HG03045 (cell line): ENCODE data around the gene NLGN4X.

Source experiments
- ATAC-seq: cut with Tn5 transposase; IDR thresholded peaks from one replicate; pipeline ENCODE4 v1.9.1; 2021; ENCODE audit warnings: mild to moderate bottlenecking, moderate library complexity; ENCODE audit not compliant: unreplicated experiment

Gene NLGN4X

DNA sequence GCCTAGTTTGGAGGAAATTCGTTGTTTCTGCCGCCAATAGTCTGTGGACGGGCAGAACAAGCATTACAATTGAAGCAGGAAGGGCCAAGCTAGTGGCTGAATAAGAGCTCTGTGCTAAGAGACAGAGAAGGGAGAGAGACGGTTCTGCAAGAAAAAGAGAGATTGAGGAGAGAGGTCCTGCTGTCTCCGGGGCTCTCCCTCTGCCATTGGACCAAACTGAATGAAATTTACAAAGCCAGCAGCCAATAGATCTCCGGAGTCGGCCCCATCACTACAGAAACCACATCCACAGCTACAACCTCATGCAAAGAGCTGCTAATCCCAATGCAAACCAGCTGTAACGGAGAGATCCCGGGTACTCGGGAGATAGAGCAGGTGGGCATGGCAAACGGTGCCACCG, at the start of gene NLGN4X:
Gene NLGN4X, minus strand, starts transcription at position 148 of the 400 bp plus-strand sequence. CDS start 77,401 bp downstream, outside the sequence.
- ATAC-seq = no peak

DNA sequence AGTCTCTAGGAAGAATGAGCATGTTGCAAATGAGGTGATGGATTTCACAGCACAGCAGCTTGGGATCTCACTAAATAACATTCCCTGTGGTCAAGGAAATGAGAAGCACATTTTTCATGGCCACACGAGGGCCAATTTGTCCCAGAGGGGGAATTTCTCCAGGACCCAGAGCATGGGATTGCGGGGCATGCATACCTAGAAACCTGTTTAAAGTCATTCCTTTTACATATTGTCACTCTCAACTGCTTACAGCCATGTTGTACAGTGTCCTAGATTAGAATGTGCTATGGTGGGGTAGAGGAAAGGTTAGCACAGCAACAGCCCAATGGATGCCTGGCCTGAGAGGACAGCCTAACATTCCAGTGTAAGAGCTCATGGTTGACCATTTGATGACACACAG, 37.4 kb upstream of the NLGN4X start:
- ATAC-seq = no peak

DNA sequence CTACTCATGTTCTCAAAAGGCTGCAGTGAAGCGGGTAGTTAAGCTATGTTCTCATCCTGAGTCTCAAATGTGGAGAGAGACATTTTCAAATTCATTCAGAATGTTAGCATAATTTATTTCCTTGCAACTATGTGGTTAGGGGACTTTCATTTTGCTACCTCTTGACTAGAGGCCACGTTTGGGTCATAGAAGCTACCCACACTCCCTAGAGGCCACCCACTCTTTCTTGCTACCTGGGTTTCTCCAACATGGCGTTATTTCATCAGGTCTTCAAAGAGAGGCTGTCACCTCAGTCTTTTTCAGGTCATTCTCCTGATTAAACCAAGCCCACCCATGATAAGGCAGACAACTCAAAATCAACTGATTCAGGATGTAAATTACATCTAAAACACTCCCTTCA, 34.3 kb upstream of the NLGN4X start:
- no peak for ATAC-seq

DNA sequence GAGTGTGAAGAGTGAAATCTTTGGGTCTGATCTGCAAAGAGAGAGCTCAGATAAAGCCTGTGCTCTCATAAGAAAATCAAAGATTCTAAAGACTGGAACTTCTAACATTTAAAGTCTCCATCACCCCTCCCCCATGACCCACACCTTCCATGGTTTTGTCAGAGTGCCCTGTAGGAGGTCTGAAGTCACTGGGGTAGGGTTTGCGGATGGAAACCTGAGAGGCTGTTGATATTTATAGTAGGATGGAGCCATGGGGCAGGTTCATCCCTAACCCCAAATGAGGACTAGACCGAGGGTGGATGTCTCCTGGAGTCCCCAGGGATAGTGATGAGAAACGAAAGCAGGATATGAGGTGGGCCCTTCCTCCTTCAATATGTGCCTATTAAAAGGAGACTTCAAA, 28.4 kb upstream of the NLGN4X start:
- ATAC-seq = no peak

DNA sequence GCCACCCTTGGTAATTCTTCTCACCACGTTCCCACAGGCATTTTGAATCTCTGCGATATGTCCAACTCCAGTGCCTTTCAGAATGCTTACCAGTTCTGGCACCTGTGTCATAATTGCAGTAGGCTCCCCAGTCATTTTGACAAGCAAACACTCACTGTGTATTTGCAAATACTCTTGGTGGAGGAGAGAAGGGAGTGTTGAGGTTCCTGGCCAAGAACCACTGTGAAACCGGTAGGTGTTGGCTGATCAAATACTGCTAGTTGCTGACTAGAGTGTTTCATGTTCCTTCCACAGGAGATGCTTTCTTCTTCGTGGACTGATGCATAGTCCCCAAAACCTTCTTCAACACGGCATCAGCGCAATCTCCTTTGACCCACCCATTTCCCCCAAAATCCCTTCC, 16.0 kb upstream of the NLGN4X start:
- no peak for ATAC-seq

DNA sequence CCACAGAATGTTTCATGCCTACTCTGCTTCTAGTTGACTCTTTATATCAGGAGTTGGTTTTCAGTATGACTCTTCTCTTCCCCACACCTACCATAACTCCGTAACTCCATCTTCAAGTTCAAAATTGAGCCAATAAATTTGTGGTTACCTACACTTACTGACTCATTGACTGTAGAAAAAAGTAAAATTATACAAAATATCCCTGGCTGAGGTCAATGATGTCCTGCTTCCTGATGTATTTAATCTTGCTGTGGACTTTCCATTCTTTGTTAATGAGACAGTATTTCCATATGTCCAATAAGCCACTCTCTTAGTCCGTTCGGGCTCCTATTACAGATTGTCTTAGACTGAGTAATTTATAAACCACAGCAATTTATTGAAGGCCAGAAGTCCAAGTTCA, 9.9 kb upstream of the NLGN4X start:
- ATAC-seq = no peak

DNA sequence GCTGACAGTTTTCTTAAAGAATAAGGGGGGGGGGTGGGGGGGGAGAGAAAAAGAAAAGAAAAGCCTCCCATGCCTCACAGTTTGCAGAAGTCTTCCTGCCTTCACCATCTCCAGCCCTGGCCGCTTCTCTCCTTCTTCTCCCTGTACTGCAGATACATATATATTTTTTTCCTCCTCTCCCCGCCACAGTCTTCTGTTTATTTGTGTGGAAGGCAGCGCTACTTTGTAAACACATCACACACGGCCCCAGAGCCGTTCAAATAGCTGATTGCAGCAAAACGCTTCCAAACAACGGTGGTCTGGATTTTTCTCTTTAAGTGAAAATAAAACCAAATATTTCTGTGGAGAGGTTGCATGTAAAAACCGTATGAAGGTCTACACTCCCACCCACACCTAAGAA, 732 bp downstream of the NLGN4X start:
- ATAC-seq = no peak

DNA sequence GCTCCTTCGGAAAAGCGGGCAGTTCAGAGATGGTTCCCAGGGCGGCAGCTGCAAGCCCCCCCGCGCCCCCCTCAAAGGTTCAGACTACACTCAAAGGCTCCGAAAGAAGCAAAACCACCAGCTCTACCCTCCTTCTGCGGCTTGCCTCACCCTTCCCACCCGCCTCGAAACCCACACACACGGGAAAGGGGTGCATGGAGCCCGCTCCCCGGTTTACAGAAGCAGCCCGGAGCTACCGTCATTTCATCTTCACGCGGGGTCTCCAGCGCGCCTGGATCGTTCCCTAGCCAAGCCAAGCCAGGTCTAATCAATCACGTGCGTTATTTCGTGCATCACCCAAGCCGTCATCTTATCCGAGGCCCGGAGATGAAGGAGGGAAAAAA, 1.2 kb downstream of the NLGN4X start:
- ATAC-seq = no peak

DNA sequence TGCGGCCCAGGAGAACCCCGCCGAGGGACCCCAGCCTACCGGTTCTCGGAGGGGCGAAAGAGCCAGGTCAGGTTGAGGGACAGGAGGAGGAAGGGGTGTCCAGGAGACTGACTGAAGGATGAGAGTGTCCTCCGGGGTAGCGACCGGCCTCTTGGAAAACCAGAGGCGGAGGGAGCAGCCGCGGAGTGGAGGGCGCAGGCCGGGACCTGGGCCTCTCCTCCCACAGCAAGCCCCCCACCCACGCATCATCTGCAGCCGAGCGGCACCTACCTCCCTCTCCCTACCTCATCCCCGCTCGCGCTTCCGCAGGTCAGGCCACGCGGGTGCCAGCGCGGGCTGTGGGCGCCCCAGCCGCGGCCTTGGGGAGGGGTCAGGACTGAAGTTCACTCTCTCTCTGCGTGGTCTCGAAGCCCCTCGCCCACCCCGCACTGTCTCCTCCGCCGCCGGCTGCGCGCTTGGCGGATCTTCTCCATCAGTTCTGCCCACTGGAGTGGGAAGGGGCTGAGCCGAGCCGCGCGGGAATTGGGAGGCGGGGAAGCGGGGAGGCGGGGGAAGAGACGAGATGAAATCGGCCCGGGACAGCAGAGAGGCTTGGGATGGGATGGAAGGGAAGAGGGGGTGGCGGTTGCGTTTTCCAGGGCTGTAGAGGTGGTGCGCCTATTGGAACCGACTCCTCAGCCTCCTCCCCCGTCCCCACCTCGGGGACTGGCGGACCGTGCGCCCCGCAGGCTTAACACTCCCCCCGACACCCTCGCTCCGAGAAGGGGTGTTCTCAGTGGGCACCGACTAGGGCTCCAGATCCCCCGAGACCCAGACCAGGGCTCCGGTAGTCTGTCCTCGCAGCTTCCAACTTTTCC, 1.8 kb downstream of the NLGN4X start:
- no peak for ATAC-seq

DNA sequence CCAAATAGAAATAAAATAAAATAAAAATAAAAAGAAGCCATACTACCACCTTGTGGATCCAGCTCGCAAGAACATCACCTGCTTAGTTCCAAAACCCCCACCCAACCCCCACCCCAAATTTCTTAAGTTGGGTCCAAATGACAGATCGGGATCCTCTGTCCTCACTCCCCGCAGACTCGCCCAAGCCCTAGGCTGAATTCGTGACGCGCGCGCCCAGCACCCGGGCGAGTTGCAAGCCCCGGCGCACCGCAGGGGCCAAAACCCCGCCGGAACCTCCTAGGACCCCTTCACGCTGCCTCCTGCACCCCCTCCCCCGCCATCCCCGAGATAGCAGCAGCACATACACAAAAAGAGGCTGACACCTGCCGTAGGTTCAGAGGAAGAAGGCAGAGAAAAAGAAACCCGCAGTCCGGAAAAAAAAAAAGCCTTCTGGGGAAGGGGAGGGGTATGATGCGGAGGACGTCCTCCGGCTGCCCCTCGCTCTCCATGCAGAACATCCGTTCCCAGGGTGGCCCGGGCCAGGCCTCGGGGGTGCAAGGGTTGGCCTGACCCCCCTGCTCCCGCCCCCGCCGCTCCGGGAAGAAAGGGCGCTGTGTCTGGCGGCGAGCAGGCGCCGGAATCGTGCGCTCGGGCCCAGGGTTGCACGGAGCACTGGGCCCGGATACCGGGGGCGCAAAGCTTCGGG, 2.6 kb downstream of the NLGN4X start:
- no peak for ATAC-seq

DNA sequence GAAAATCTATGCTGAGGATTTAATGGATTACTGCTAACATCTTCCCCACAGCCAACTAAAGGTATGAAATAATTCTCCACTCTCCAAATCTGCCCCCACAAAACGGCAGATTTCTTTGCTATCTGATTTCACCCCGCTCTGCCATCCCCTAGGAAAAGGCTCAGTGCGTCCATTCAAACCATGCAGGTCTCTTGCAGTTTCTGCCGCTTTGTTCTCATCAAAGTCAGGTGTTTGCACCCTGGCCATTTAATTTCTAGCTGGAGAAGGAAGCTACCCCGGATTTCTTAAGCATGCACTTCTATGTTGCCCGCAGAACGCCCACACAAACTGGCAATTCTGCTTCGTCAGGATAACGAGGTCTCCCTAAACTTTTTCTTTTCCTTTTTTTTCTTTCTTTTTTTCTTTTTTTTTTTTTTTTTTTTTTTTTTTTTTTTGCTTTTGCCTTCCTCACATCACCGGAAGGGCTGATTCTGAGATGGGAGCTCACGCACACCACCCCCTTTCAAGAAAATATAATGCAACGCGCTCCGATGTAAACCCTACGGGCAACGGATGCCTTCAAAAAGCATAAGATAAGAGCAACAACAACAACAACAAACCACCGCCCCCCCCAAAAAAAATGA, 3.3 kb downstream of the NLGN4X start:
- ATAC-seq = no peak

DNA sequence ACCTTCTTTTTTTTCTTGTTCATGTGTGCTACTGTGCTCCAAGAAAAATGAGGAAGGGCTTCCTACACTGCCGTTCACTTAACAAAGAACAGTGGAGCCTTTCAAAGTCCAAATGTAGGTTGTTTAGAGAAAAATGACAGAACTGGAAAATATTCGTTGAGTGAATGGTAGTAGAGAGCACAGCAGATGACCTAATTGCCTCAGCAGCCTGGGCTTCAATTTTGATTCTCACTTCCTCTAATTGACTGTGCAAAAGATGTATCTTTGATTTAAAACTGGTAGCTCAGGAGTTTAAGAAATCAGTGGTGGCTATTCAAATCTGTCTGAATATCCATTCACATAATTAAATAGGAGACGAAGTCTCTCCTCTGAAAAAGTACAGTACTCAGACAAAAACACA, 5.2 kb downstream of the NLGN4X start:
- no peak for ATAC-seq

DNA sequence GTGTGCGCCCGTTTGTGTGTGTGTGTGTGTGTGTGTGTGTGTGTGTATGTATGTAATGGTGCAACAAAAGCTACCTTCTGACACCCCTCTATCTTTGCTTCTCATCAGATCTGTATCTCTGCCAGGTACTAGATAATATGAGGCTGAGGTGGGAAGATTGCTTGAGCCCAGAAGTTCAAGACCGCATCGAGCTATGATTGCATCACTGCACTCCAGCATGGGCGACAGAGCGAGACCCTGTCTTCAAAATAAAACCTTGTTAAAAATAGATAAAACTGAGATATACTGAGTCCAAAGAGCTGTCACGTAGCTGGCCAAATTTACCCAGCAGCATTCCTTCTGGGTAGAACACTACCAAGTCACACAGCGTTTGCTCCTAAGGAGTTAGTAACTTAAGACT, 18.4 kb downstream of the NLGN4X start:
- no peak for ATAC-seq

DNA sequence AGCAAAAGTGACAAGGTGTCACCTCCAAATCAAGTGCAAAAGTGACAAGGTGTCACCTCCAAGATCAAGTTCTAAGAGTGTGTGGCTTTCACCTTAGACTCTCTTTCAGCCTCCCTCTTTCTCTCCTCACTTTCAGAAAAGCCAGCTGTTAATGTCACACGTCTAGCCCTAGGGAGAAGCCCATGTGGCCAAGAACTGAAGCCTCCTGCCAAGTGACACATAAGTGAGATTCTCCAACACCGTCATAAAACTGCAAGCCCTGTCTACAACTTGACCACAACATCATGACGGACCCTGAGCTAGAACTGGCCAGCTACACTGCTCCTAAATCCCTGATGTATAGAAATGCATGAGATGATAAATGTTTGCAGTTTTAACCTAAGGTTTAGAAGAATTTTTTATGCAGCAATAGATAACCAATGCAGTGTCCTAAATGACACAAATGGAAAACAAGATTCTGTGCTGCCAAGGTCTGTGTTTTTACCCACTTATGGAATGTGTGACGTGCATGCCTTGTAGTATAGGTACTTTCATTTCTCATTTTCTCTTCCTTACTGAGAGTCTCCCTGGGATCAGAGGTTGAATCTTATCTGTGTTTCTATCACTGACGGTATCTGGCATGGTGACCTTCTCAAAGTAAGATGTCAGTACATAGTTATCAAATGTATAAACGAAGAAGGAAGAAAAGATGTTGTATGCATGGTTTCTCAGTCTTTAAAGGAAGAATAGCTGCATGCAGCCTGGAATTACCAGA, 25.0 kb downstream of the NLGN4X start:
- ATAC-seq = no peak

DNA sequence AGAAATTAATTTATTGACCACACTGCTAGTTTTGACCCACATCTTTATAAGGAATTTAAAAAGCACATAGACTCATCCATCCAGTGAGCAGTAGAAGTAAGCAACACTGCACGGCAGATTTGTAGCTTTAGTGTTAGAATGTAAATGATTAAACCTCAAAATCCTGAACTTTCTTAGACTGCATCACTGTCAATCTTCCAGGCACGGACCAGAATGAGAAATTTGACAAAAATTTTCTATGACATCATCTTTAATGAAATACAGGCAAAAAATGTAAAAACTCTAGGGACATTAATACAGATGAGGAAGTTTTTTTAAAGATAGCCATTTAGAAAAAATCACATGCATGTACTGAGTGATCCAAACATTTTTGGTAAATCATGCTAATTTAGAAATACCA, 29.2 kb downstream of the NLGN4X start:
- ATAC-seq = no peak

DNA sequence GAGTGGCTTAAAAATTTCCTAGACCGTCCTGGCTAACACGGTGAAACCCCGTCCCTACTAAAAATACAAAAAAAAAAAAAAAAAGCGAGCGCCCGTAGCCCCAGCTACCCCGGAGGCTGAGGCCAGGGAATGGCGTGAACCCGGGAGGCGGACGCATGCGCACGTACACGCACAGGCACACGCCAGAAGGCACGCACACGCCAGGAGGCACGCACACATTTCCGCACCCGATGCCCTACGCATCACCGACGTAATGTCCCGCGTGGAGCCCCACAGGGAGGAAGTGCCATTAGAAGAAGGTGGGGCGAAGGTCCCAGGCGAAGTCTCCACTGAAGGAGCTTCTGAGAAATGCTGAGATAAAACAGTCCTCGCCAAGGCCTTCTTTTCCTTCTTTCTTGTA, 41.4 kb downstream of the NLGN4X start:
- no peak for ATAC-seq

DNA sequence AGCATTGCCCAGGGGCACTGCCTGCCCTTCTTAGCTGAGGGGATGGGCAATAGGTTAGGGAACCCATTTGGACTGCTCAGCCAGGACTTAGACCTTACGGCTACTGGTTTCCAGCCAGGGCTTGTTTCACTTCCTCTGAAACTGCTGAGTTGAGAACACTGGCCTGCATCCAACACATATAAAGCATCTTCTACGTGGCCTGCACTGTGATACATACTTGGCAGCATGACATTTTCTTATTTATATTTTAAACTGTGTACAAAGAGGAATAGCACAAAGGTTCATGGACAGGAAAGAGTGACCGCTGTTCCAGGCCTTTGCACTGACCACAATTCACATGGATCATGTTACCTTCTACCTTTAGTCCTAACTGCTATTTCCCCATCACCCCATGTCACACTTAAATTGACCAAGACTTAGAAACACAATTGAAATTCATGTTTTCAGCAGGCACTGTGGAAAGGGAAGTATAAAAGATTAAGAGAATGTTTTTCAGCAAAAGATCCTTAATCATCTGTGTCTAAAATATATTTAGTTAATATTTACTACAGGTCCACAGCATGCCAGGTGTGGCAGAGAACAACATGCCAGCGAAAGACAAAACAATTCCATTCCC, 43.7 kb downstream of the NLGN4X start:
- peak; percentile 59 for ATAC-seq

DNA sequence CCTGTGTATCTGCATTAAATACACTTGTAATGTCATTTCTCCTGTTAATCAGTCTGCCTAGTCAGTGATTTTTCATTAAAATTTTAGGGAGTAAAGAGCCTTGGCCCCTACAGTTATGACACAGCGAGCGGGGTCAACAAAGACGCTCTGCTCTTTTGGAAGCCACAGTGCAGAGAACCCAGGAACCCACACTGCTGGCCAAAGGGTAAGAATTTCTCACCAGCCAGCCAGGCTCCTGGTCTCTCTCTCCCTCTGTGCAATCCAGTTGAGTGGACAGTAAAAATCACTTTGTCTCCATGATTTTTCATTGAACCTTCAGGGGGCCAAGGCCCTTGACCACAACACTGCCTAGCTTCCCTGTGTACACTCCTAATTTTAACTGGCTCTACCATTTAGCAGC, 52.8 kb downstream of the NLGN4X start:
- no peak for ATAC-seq

DNA sequence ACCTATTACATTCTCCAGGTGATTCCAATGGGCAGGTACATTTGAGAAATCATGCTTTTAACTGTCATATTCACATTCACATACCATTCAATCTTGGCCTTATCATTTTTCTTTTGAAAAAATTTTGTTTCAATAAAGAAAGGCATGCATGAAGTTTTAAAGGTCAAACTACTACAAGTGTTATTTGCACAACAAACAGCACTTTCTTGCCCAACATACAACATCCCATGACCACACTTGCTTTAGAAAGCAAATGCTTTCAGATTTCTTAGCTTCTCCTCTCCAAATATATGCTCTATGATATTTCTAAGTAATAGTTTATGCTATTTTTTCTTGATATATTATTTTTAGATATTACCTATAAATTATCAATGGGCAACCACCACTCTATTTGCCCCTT, 58.2 kb downstream of the NLGN4X start:
- ATAC-seq = no peak

DNA sequence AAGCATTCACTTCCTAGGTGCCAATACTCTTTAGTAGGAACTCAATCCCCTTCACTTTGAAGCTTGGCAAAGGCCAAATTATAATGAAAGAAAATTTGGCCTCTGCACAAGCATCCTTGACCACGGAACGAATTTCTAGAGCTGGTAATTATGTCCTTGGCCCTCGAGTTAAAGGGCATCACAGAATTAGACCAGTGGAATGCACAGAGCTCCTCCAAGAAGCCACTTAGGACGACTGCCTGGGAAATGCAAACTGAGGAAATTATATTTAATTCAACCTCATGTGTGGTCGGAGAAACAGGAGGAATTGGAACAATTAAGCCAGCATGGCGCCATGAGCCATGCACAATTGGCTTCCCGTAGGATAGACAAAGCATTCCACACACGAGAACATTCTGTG, 59.3 kb downstream of the NLGN4X start:
- ATAC-seq = no peak

DNA sequence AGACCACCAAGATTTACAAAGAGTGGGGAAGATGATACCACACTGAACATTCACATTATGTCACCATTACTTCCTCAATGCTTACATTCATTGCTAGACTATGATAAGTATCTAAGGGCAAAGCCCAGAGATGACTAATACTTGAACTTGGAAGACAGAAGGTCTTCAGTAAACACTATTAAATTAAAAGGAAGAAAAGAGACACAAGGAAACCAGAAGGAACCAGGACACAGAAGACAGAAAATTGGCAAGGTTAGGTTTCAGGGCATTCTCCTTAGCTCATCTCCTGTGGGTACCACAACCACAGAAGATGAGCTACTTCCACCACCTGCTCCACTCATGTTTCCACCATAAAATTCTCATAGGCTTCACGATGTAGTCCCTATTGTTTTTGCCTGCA, 64.9 kb downstream of the NLGN4X start:
- no peak for ATAC-seq
